Measurements from ENCODE around the gene TAF11L7. TPM values are rescaled to one million over a fixed set of nuclear protein-coding genes. Genes with fewer than 3 reads are reported as not detected.

The TAF11L7 gene
- not detected in 2 replicates for total RNA-seq

DNA sequence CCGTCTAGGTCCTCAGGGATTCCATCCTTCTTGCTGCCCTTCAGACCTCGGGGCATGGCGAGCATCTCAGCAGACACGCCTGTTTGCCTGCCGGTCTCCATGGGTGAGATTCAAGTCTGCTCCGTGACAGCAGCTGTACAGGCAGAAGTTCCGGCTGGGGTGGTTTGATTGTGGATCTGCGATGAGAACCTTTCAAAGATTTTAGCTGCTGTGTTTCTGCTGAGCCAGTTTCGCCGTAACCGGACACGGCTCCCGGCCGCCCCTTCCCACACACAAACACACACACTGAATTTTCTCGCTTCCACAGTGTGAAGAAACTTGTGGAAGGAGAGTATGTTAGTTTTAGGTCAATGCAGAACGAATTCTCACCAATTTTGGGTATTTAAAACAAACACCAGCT lies at the start of gene TAF11L7:
TSS of gene TAF11L7 (minus strand) at position 101 of the 400 bp plus-strand sequence.

DNA sequence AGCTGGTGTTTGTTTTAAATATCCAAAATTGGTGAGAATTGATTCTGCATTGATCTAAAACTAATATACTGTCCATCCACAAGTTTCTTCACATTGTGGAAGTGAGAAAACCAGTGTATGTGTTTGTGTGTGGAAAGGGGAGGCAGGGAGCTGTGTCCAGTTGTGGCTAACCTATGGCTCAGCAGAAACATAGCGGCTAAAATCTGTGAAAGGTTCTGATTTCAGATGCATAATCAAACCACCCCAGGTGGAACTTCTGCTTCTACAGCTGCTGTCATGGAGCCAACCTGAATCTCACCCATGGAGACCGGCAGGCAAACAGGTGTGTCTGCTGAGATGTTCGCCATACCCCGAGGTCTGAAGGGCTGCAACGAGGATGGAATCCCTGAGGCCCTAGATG lies 48.6 kb upstream of the TAF11L7 start, which contains the start of gene TAF11L14:
TSS of gene TAF11L14 (plus strand) at position 301 of the 400 bp plus-strand sequence.

DNA sequence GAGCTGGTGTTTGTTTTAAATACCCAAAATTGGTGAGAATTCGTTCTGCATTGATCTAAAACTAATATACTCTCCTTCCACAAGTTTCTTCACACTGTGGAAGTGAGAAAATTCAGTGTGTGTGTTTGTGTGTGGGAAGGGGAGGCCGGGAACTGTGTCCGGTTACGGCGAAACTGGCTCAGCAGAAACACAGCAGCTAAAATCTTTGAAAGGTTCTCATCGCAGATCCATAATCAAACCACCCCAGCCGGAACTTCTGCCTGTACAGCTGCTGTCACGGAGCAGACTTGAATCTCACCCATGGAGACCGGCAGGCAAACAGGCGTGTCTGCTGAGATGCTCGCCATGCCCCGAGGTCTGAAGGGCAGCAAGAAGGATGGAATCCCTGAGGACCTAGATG lies 46.2 kb upstream of the TAF11L7 start, which contains the start of gene TAF11L13:
TSS of gene TAF11L13 (plus strand) at position 301 of the 400 bp plus-strand sequence.

DNA sequence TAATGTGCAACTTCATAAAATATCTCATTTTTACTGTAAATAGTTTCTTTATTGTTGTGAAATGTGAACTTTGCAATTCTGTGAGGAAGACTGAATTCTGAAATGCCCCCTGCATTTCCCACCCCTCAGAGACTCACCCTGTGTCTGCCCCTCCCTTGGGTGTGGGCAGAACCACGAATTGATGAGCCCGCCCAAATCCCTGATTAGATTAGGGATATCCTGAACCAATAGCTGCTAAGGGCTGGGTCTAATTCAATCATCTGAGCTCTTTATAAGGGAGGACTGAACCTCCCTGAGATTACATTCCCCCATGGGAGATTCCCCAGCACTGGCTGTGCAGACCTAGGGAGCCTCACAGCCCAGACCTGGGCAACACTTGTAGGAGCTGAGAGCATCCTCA lies 24.5 kb upstream of the TAF11L7 start, which contains the start of gene TAF11L12:
TSS of gene TAF11L12 (plus strand) at position 301 of the 400 bp plus-strand sequence.

DNA sequence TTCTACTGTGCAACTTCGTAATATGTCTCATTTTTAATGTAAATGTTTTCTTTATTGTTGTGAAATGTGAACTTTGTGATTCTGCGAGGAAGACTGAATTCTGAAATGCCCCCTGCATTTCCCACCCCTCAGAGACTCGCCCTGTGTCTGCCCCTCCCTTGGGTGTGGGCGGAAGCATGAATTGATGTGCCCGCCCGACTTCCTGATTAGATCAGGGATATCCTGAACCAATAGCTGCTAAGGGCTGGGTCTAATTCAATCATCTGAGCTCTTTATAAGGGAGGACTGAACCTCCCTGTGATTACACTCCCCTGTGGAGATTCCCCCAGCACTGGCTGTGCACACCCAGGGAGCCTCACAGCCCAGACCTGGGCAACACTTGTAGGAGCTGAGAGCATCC lies 18.3 kb upstream of the TAF11L7 start, which contains the start of gene TAF11L11:
TSS of gene TAF11L11 (plus strand) at position 304 of the 400 bp plus-strand sequence.

DNA sequence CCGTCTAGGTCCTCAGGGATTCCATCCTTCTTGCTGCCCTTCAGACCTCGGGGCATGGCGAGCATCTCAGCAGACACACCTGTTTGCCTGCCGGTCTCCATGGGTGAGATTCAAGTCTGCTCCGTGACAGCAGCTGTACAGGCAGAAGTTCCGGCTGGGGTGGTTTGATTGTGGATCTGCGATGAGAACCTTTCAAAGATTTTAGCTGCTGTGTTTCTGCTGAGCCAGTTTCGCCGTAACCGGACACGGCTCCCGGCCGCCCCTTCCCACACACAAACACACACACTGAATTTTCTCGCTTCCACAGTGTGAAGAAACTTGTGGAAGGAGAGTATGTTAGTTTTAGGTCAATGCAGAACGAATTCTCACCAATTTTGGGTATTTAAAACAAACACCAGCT lies 12.2 kb upstream of the TAF11L7 start, which contains the start of gene TAF11L10:
TSS of gene TAF11L10 (minus strand) at position 101 of the 400 bp plus-strand sequence.

DNA sequence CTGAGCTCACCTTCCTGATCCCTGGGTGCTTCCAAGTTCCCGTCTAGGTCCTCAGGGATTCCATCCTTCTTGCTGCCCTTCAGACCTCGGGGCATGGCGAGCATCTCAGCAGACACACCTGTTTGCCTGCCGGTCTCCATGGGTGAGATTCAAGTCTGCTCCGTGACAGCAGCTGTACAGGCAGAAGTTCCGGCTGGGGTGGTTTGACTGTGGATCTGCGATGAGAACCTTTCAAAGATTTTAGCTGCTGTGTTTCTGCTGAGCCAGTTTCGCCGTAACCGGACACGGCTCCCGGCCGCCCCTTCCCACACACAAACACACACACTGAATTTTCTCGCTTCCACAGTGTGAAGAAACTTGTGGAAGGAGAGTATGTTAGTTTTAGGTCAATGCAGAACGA lies 8.7 kb upstream of the TAF11L7 start, which contains the start of gene TAF11L9:
TSS of gene TAF11L9 (minus strand) at position 140 of the 400 bp plus-strand sequence.

DNA sequence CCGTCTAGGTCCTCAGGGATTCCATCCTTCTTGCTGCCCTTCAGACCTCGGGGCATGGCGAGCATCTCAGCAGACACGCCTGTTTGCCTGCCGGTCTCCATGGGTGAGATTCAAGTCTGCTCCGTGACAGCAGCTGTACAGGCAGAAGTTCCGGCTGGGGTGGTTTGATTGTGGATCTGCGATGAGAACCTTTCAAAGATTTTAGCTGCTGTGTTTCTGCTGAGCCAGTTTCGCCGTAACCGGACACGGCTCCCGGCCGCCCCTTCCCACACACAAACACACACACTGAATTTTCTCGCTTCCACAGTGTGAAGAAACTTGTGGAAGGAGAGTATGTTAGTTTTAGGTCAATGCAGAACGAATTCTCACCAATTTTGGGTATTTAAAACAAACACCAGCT lies 5.3 kb upstream of the TAF11L7 start, which contains the start of gene TAF11L8:
TSS of gene TAF11L8 (minus strand) at position 101 of the 400 bp plus-strand sequence.

Other genes with a start within 250 kb of the TAF11L7 start
- not detected in 2 replicates for gene TAF11L2, start 87.5 kb downstream of the TAF11L7 start, total RNA-seq
- not detected in 2 replicates for gene TAF11L3, start 67.4 kb downstream of the TAF11L7 start, total RNA-seq
- not detected in 2 replicates for gene TAF11L4, start 64.0 kb downstream of the TAF11L7 start, total RNA-seq
- gene TAF11L5, start 60.5 kb downstream of the TAF11L7 start, total RNA-seq: not detected in 2 replicates
- gene TAF11L6, start 57.1 kb downstream of the TAF11L7 start, total RNA-seq: not detected in 2 replicates
- gene TAF11L8, start 5.2 kb upstream of the TAF11L7 start, total RNA-seq: not detected in 2 replicates
- not detected in 2 replicates for gene TAF11L9, start 8.6 kb upstream of the TAF11L7 start, total RNA-seq
- gene TAF11L10, start 12.1 kb upstream of the TAF11L7 start, total RNA-seq: not detected in 2 replicates
- not detected in 2 replicates for gene TAF11L11, start 18.4 kb upstream of the TAF11L7 start, total RNA-seq
- not detected in 2 replicates for gene TAF11L12, start 24.6 kb upstream of the TAF11L7 start, total RNA-seq
- gene TAF11L13, start 46.3 kb upstream of the TAF11L7 start, total RNA-seq: not detected in 2 replicates
- gene TAF11L14, start 48.7 kb upstream of the TAF11L7 start, total RNA-seq: not detected in 2 replicates

All from cardiac atrium fibroblast (primary cell).